ENCODE results near the gene SYCP1. TPM values are rescaled to one million over a fixed set of nuclear protein-coding genes. Genes with fewer than 3 reads are reported as not detected.
"Not testable (repeated sequence)": the region's sequence is repeated elsewhere in the genome, so short reads cannot be mapped to it uniquely, and the experiment has no call there.

The SYCP1 gene
- total RNA-seq, 2 experiments from 2014 or later = not detected

- H3K36me3 Mint-ChIP-seq (ENCODE audit: low read depth) = peaks cover 3% of the 10 kb centered on the region
- no peak overlapping the region for H3K27ac Mint-ChIP-seq
- intact Hi-C loops (cut with DNase I, micrococcal nuclease) = no loop called here
- DNase-seq (no peak), ATAC-seq (no peak)
- peaks cover 8% of the 10 kb centered on the region for H3K27me3 Mint-ChIP-seq
- H3K4me1 Mint-ChIP-seq = no peaks in the 10 kb centered on the region
- POLR2A ChIA-PET = no interaction called here
- H3K4me3 Mint-ChIP-seq = no peak overlapping the region
- H3K9me3 Mint-ChIP-seq (ENCODE audit: low read depth) = peaks cover 21% of the 10 kb centered on the region
- CTCF ChIA-PET = interaction anchor here (0.8 to 2.9 kb wide), 6 partner anchors 10 to 161 kb away, joined by 3 to 15 read pairs (median 5); no protein-coding TSS in a partner anchor
Measured at GRCh38 chr1:114982251-114982650, 127.6 kb downstream of the SYCP1 start.

GRCh38 chr1:114986286-114986685 is 131.6 kb downstream of the SYCP1 start:
- no peak for ATAC-seq
- H3K4me1 Mint-ChIP-seq = no peaks in the 10 kb centered on the region
- POLR2A ChIA-PET = no interaction called here
- H3K27me3 Mint-ChIP-seq = peaks cover 7% of the 10 kb centered on the region
- H3K9me3 Mint-ChIP-seq (ENCODE audit: low read depth) = peaks cover 30% of the 10 kb centered on the region
- intact Hi-C loops (cut with DNase I, micrococcal nuclease) = no loop called here
- no peak overlapping the region for H3K27ac Mint-ChIP-seq
- CTCF ChIA-PET = interaction anchor here (1.1 to 1.6 kb wide), 2 partner anchors 67 to 125 kb away, joined by 3 to 5 read pairs; no protein-coding TSS in a partner anchor
- no peak for DNase-seq
- no peak overlapping the region for H3K4me3 Mint-ChIP-seq
- peaks cover 6% of the 10 kb centered on the region for H3K36me3 Mint-ChIP-seq (ENCODE audit: low read depth)

GRCh38 chr1:114988095-114988494 is 133.4 kb downstream of the SYCP1 start:
- ChIA-PET CTCF (interaction anchor here (0.7 to 1.9 kb wide), 4 partner anchors 11 to 387 kb away, joined by 3 to 7 read pairs (median 5); no protein-coding TSS in a partner anchor), POLR2A (no interaction called here)
- intact Hi-C loops (cut with DNase I, micrococcal nuclease) = no loop called here

GRCh38 chr1:114997510-114998289 is 143.0 kb downstream of the SYCP1 start:
- Mint-ChIP-seq H3K27me3 (peaks cover 4% of the 10 kb centered on the region), H3K36me3 (ENCODE audit: low read depth) (no peaks in the 10 kb centered on the region), H3K9me3 (ENCODE audit: low read depth) (no peaks in the 10 kb centered on the region), H3K27ac (no peak overlapping the region), H3K4me3 (no peak overlapping the region), H3K4me1 (no peaks in the 10 kb centered on the region)
- CTCF ChIA-PET = interaction anchor here (0.6 to 1.6 kb wide), 5 partner anchors 18 to 346 kb away, joined by 3 to 6 read pairs (median 3); no protein-coding TSS in a partner anchor
- no peak for ATAC-seq
- POLR2A ChIA-PET = no interaction called here
- intact Hi-C loops (cut with DNase I, micrococcal nuclease) = no loop called here
- DNase-seq = no peak

More at GRCh38 chr1:114988095-114988494, 133.4 kb downstream of the SYCP1 start:
- H3K36me3 Mint-ChIP-seq (ENCODE audit: low read depth) = peaks cover 4% of the 10 kb centered on the region
- peaks cover 17% of the 10 kb centered on the region for H3K9me3 Mint-ChIP-seq (ENCODE audit: low read depth)
- H3K27ac Mint-ChIP-seq = no peak overlapping the region
- no peaks in the 10 kb centered on the region for H3K4me1 Mint-ChIP-seq
- DNase-seq (no peak), ATAC-seq (no peak)
- H3K27me3 Mint-ChIP-seq = peaks cover 7% of the 10 kb centered on the region
- no peak overlapping the region for H3K4me3 Mint-ChIP-seq

GRCh38 chr1:115006191-115006590 is 151.5 kb downstream of the SYCP1 start:
- Mint-ChIP-seq H3K4me1 (no peaks in the 10 kb centered on the region), H3K27me3 (peaks cover 8% of the 10 kb centered on the region), H3K9me3 (ENCODE audit: low read depth) (no peaks in the 10 kb centered on the region), H3K4me3 (no peak overlapping the region), H3K36me3 (ENCODE audit: low read depth) (no peaks in the 10 kb centered on the region), H3K27ac (no peak overlapping the region)
- ATAC-seq (no peak), DNase-seq (no peak)
- ChIA-PET CTCF (no interaction called here), POLR2A (no interaction called here)
- intact Hi-C loops (cut with DNase I, micrococcal nuclease) = no loop called here

GRCh38 chr1:115012006-115012405 is 157.3 kb downstream of the SYCP1 start:
- ATAC-seq = no peak
- H3K9me3 Mint-ChIP-seq (ENCODE audit: low read depth) = no peaks in the 10 kb centered on the region
- POLR2A ChIA-PET = no interaction called here
- no peaks in the 10 kb centered on the region for H3K36me3 Mint-ChIP-seq (ENCODE audit: low read depth)
- H3K4me3 Mint-ChIP-seq = no peak overlapping the region
- no peak for DNase-seq
- H3K27ac Mint-ChIP-seq = no peak overlapping the region
- no peaks in the 10 kb centered on the region for H3K4me1 Mint-ChIP-seq
- intact Hi-C loops (cut with DNase I, micrococcal nuclease) = no loop called here
- CTCF ChIA-PET = interaction anchor here (0.6 kb wide), 1 partner anchor 45 kb away, joined by 3 read pairs; no protein-coding TSS in a partner anchor
- no peaks in the 10 kb centered on the region for H3K27me3 Mint-ChIP-seq

GRCh38 chr1:115012434-115012833 is 157.8 kb downstream of the SYCP1 start:
- POLR2A ChIA-PET = no interaction called here

GRCh38 chr1:115013792-115014191 is 159.1 kb downstream of the SYCP1 start:
- Mint-ChIP-seq H3K27me3 (peaks cover 3% of the 10 kb centered on the region), H3K9me3 (ENCODE audit: low read depth) (peaks cover 3% of the 10 kb centered on the region), H3K4me3 (no peak overlapping the region), H3K27ac (no peak overlapping the region), H3K36me3 (ENCODE audit: low read depth) (no peaks in the 10 kb centered on the region), H3K4me1 (no peaks in the 10 kb centered on the region)
- POLR2A ChIA-PET = no interaction called here
- CTCF ChIA-PET = no interaction called here
- ATAC-seq (no peak), DNase-seq (no peak)
- intact Hi-C loops (cut with DNase I, micrococcal nuclease) = no loop called here

More at GRCh38 chr1:115012434-115012833, 157.8 kb downstream of the SYCP1 start:
- intact Hi-C loops (cut with DNase I, micrococcal nuclease) = no loop called here
- no peak overlapping the region for H3K27ac Mint-ChIP-seq
- DNase-seq (no peak), ATAC-seq (no peak)
- no peaks in the 10 kb centered on the region for H3K4me1 Mint-ChIP-seq
- no peaks in the 10 kb centered on the region for H3K36me3 Mint-ChIP-seq (ENCODE audit: low read depth)
- no peak overlapping the region for H3K4me3 Mint-ChIP-seq
- H3K27me3 Mint-ChIP-seq = no peaks in the 10 kb centered on the region
- CTCF ChIA-PET = interaction anchor here (0.6 kb wide), 1 partner anchor 45 kb away, joined by 3 read pairs; no protein-coding TSS in a partner anchor
- no peaks in the 10 kb centered on the region for H3K9me3 Mint-ChIP-seq (ENCODE audit: low read depth)

- H3K9me3 Mint-ChIP-seq (ENCODE audit: low read depth); H3K36me3 Mint-ChIP-seq (ENCODE audit: low read depth); H3K4me1 Mint-ChIP-seq; ATAC-seq; H3K27ac Mint-ChIP-seq; intact Hi-C loops (cut with DNase I, micrococcal nuclease); DNase-seq; CTCF ChIA-PET; H3K27me3 Mint-ChIP-seq; H3K4me3 Mint-ChIP-seq; POLR2A ChIA-PET: not testable (repeated sequence)
Measured at GRCh38 chr1:115019549-115019948, 164.9 kb downstream of the SYCP1 start.

GRCh38 chr1:115021145-115021544 is 166.5 kb downstream of the SYCP1 start:
- ATAC-seq (no peak), DNase-seq (no peak)
- H3K27me3 Mint-ChIP-seq = peaks cover 7% of the 10 kb centered on the region
- H3K9me3 Mint-ChIP-seq (ENCODE audit: low read depth) = peaks cover 3% of the 10 kb centered on the region
- no peaks in the 10 kb centered on the region for H3K4me1 Mint-ChIP-seq
- H3K27ac Mint-ChIP-seq = no peak overlapping the region
- ChIA-PET CTCF (no interaction called here), POLR2A (no interaction called here)
- H3K36me3 Mint-ChIP-seq (ENCODE audit: low read depth) = no peaks in the 10 kb centered on the region
- no peak overlapping the region for H3K4me3 Mint-ChIP-seq
- intact Hi-C loops (cut with DNase I, micrococcal nuclease) = no loop called here

GRCh38 chr1:115023593-115023992 is 168.9 kb downstream of the SYCP1 start:
- ChIA-PET POLR2A (no interaction called here), CTCF (no interaction called here)
- H3K27ac Mint-ChIP-seq = no peak overlapping the region

GRCh38 chr1:115029526-115029925 is 174.9 kb downstream of the SYCP1 start, which contains the start of gene TSHB:
Gene TSHB (plus strand): TSS chr1:115029826. CDS start chr1:115033363, 3,537 bp downstream.
- ATAC-seq = no peak
- no peaks in the 10 kb centered on the region for H3K4me1 Mint-ChIP-seq
- no peak for DNase-seq
- POLR2A ChIA-PET = no interaction called here
- no peak within 1 kb of the TSS for H3K27ac Mint-ChIP-seq
- H3K36me3 Mint-ChIP-seq (ENCODE audit: low read depth) = no peaks in the 10 kb centered on the region
- H3K4me3 Mint-ChIP-seq = no peak within 1 kb of the TSS
- H3K27me3 Mint-ChIP-seq = no peaks in the 10 kb centered on the region
- CTCF ChIA-PET = interaction anchor here (1.0 kb wide), 1 partner anchor 23 kb away, joined by 5 read pairs; no protein-coding TSS in a partner anchor
- peaks cover 1% of the 10 kb centered on the region for H3K9me3 Mint-ChIP-seq (ENCODE audit: low read depth)
- intact Hi-C loops (cut with DNase I, micrococcal nuclease) = no loop called here

More at GRCh38 chr1:115023593-115023992, 168.9 kb downstream of the SYCP1 start:
- Mint-ChIP-seq H3K27me3 (peaks cover 6% of the 10 kb centered on the region), H3K36me3 (ENCODE audit: low read depth) (no peaks in the 10 kb centered on the region), H3K4me1 (no peaks in the 10 kb centered on the region), H3K4me3 (no peak overlapping the region), H3K9me3 (ENCODE audit: low read depth) (peaks cover 3% of the 10 kb centered on the region)
- no peak for ATAC-seq
- DNase-seq = no peak
- intact Hi-C loops (cut with DNase I, micrococcal nuclease) = no loop called here

Measured in activated CD4-positive, alpha-beta T cell treated with anti-CD3 and anti-CD28 coated beads for 36 hours (primary cell).